Epithelial cell of alveolus of lung (primary cell): ENCODE data around the gene POM121L2. TPM values are rescaled to one million over a fixed set of nuclear protein-coding genes. Genes with fewer than 3 reads are reported as not detected.

Source experiments
- total RNA-seq: library from RNA; depleted of rRNA; stranded (reverse); fragments of >200 nt; gene quantifications from 2 replicates; pipeline ENCODE4 v1.2.1, GENCODE V29; 2015

POM121L2 gene
- not detected in 2 replicates for total RNA-seq

GRCh38 chr6:27312146-27312949 is at the start of gene POM121L2:
Gene POM121L2, minus strand, starts transcription at chr6:27312273. Its CDS starts 103 bp downstream, at chr6:27312170.

Other genes starting within 250 kb of the POM121L2 start
- gene PRSS16, start 64.6 kb downstream of the POM121L2 start, total RNA-seq = 0.39 TPM in 1 of 2 replicates, not detected in the other
- 0.91 and 3.3 TPM in 2 replicates for gene ZNF391, start 76.5 kb upstream of the POM121L2 start, total RNA-seq
- 6.6 and 14.2 TPM in 2 replicates for gene ZNF184, start 160.8 kb upstream of the POM121L2 start, total RNA-seq